WTC11 (cell line): ENCODE data around the gene RNF212B. TPM values are rescaled to one million over a fixed set of nuclear protein-coding genes. Genes with fewer than 3 reads are reported as not detected.

ENCODE experiments used
- ATAC-seq: fragments of 200-7000 bp; cut with Tn5 transposase; 2 replicates; pipeline ENCODE4 v1.10.0; 2021; ENCODE audit warnings: mild to moderate bottlenecking, moderate library complexity
- CTCF ChIA-PET: fragments of 300-600 bp; sonication (Branson Sonifier 250); formaldehyde crosslinking; loops from one replicate; lab custom pipeline; 2021; ENCODE audit warnings: antibody characterized with exemption; lab: Charles Lee
- POLR2A ChIA-PET: fragments of 350-600 bp; sonication (Branson Sonifier 250); formaldehyde crosslinking; loops from one replicate; lab custom pipeline; 2021; ENCODE audit warnings: antibody characterized with exemption; lab: Charles Lee
- DNase-seq: peaks from one replicate; pipeline ENCODE4 v3.0.0; 2021; ENCODE audit warnings: low spot score
- H3K27ac Mint-ChIP-seq: 2 replicates; pipeline ENCODE4 v1.8.0; 2021; ENCODE audit warnings: mixed read lengths
- H3K27me3 Mint-ChIP-seq: 2 replicates; pipeline ENCODE4 v1.8.0; 2021; ENCODE audit warnings: low read depth, mild to moderate bottlenecking, moderate library complexity, mixed read lengths
- H3K36me3 Mint-ChIP-seq: 2 replicates; pipeline ENCODE4 v1.8.0; 2021; ENCODE audit warnings: mixed read lengths
- H3K4me1 Mint-ChIP-seq: 2 replicates; pipeline ENCODE4 v1.8.0; 2022; ENCODE audit warnings: mixed read lengths
- H3K4me3 Mint-ChIP-seq: 2 replicates; pipeline ENCODE4 v1.8.0; 2021; ENCODE audit warnings: mild to moderate bottlenecking, moderate library complexity, mixed read lengths
- H3K9me3 Mint-ChIP-seq: 2 replicates; pipeline ENCODE4 v1.8.0; 2021; ENCODE audit warnings: mixed read lengths
- AR ChIP-seq: fragments of 250-450 bp; sonication (Bioruptor Pico); IDR thresholded peaks from 2 replicates; pipeline ENCODE4 v1.9.0; 2021; ENCODE audit warnings: mild to moderate bottlenecking
- ATF6 ChIP-seq: sonication (generic); formaldehyde crosslinking; IDR thresholded peaks from 2 replicates; pipeline ENCODE4 v1.8.1; 2023; ENCODE audit warnings: mild to moderate bottlenecking, missing genetic modification reagents
- ELF4 ChIP-seq: sonication (generic); formaldehyde crosslinking; IDR thresholded peaks from 2 replicates; pipeline ENCODE4 v1.8.1; 2022; ENCODE audit warnings: low read depth, mild to moderate bottlenecking, moderate library complexity, missing genetic modification reagents
- ERG ChIP-seq: fragments of 250-450 bp; sonication (Bioruptor Pico); IDR thresholded peaks from 2 replicates; pipeline ENCODE4 v1.8.0; 2021; ENCODE audit warnings: mild to moderate bottlenecking
- ETV6 ChIP-seq: sonication (generic); formaldehyde crosslinking; IDR thresholded peaks from 2 replicates; pipeline ENCODE4 v1.8.1; 2022; ENCODE audit warnings: mild to moderate bottlenecking, missing genetic modification reagents
- FOXJ3 ChIP-seq: sonication (generic); formaldehyde crosslinking; IDR thresholded peaks from 2 replicates; pipeline ENCODE4 v1.9.0; 2021; ENCODE audit warnings: missing genetic modification reagents, mild to moderate bottlenecking, borderline replicate concordance
- FOXK1 ChIP-seq: sonication (generic); formaldehyde crosslinking; IDR thresholded peaks from 2 replicates; pipeline ENCODE4 v1.8.0; 2022; ENCODE audit warnings: mild to moderate bottlenecking, moderate library complexity, missing genetic modification reagents
- FOXP1 ChIP-seq: sonication (generic); formaldehyde crosslinking; IDR thresholded peaks from 2 replicates; pipeline ENCODE4 v1.8.0; 2022; ENCODE audit warnings: missing genetic modification reagents, mild to moderate bottlenecking, moderate library complexity, borderline replicate concordance
- GTF2I ChIP-seq: fragments of 250-450 bp; sonication (Bioruptor Pico); conservative IDR thresholded peaks from 2 replicates; pipeline ENCODE4 v1.4.0; 2021; ENCODE audit warnings: mild to moderate bottlenecking
- IRF1 ChIP-seq: sonication (generic); formaldehyde crosslinking; IDR thresholded peaks from 2 replicates; pipeline ENCODE4 v1.8.0; 2023; ENCODE audit warnings: missing genetic modification reagents
- NFE2L1 ChIP-seq: sonication (generic); formaldehyde crosslinking; IDR thresholded peaks from 2 replicates; pipeline ENCODE4 v1.8.1; 2023; ENCODE audit warnings: missing genetic modification reagents
- SMAD3 ChIP-seq: sonication (generic); formaldehyde crosslinking; IDR thresholded peaks from 2 replicates; pipeline ENCODE4 v1.8.0; 2022; ENCODE audit warnings: missing genetic modification reagents, mild to moderate bottlenecking, borderline replicate concordance
- SMAD4 ChIP-seq: sonication (generic); formaldehyde crosslinking; IDR thresholded peaks from 2 replicates; pipeline ENCODE4 v1.8.0; 2022; ENCODE audit warnings: mild to moderate bottlenecking, missing genetic modification reagents
- ZMAT4 ChIP-seq: fragments of 250-450 bp; sonication (Bioruptor Pico); IDR thresholded peaks from 2 replicates; pipeline ENCODE4 v1.9.0; 2021; ENCODE audit warnings: mild to moderate bottlenecking
- ZNF281 ChIP-seq: sonication (generic); formaldehyde crosslinking; IDR thresholded peaks from 2 replicates; pipeline ENCODE4 v1.8.0; 2023; ENCODE audit warnings: mild to moderate bottlenecking, missing genetic modification reagents
- ZNF532 ChIP-seq: fragments of 250-450 bp; sonication (Bioruptor Pico); IDR thresholded peaks from 2 replicates; pipeline ENCODE4 v1.9.0; 2021; ENCODE audit warnings: mild to moderate bottlenecking, borderline replicate concordance
- total RNA-seq: library from RNA; stranded (reverse); gene quantifications from 3 replicates; pipeline ENCODE4 v1.2.3, GENCODE V29; 2021

RNF212B gene
- total RNA-seq, 1 experiment from 2014 or later = 0.46 TPM

GRCh38 chr14:23252420-23253333, 14.9 kb downstream of the RNF212B start (continued):
- TF ChIP-seq FOXP1 (no peak), FOXJ3 (CRISPR knock-in tag) (no peak), ELF4 (CRISPR knock-in tag) (no peak), GTF2I (no peak)
- TF ChIP-seq, all 79 proteins: peak for 0

- Mint-ChIP-seq H3K4me1 (peaks cover 23% of the 10 kb centered on the region), H3K9me3 (no peaks in the 10 kb centered on the region), H3K36me3 (no peaks in the 10 kb centered on the region), H3K27ac (peak overlapping the region; percentile 68), H3K4me3 (no peak overlapping the region), H3K27me3 (peaks cover 11% of the 10 kb centered on the region)
- ChIA-PET CTCF (interaction anchor here (1.5 to 2.4 kb wide), 2 partner anchors 138 to 189 kb away, joined by 3 to 17 read pairs; no protein-coding TSS in a partner anchor), POLR2A (interaction anchor here (1.2 kb wide), 1 partner anchor 163 kb away, joined by 4 read pairs; the partner anchor contains the start of genes ACIN1 and C14orf119)
- no peak for TF ChIP-seq ZNF532
- TF ChIP-seq FOXK1 = no peak
- TF ChIP-seq FOXP1 = no peak
- TF ChIP-seq SMAD4 (CRISPR knock-in tag) = no peak
- no peak for TF ChIP-seq ZNF281 (CRISPR knock-in tag)
- ATAC-seq (no peak), DNase-seq (no peak)
These were observed 20.5 kb downstream of the RNF212B start for GRCh38 chr14:23258256-23258655.

- no peak for ATAC-seq
- H3K36me3 Mint-ChIP-seq = no peaks in the 10 kb centered on the region
- peaks cover 18% of the 10 kb centered on the region for H3K4me1 Mint-ChIP-seq
- TF ChIP-seq ZMAT4 (CRISPR knock-in tag) (no peak), NFE2L1 (no peak), ETV6 (CRISPR knock-in tag) (no peak), ERG (no peak), FOXJ3 (CRISPR knock-in tag) (no peak), ATF6 (no peak), SMAD3 (CRISPR knock-in tag) (no peak), IRF1 (no peak), AR (CRISPR knock-in tag) (no peak), GTF2I (no peak), SMAD4 (CRISPR knock-in tag) (no peak)
- ChIA-PET POLR2A (no interaction called here), CTCF (interaction anchor here (1.4 to 1.5 kb wide), 4 partner anchors 35 to 191 kb away, joined by 3 to 9 read pairs (median 4); no protein-coding TSS in a partner anchor)
- no peak overlapping the region for H3K4me3 Mint-ChIP-seq
- H3K27me3 Mint-ChIP-seq = peaks cover 17% of the 10 kb centered on the region
- H3K9me3 Mint-ChIP-seq = no peaks in the 10 kb centered on the region
- H3K27ac Mint-ChIP-seq = no peak overlapping the region
- DNase-seq = no peak
These were observed 21.7 kb downstream of the RNF212B start for GRCh38 chr14:23259426-23259825.
